ENCODE measurements around the gene STAT6. TPM values are rescaled to one million over a fixed set of nuclear protein-coding genes. Genes with fewer than 3 reads are reported as not detected.

STAT6 gene
- total RNA-seq, 1 experiment from 2014 or later = 44.4 TPM

DNA sequence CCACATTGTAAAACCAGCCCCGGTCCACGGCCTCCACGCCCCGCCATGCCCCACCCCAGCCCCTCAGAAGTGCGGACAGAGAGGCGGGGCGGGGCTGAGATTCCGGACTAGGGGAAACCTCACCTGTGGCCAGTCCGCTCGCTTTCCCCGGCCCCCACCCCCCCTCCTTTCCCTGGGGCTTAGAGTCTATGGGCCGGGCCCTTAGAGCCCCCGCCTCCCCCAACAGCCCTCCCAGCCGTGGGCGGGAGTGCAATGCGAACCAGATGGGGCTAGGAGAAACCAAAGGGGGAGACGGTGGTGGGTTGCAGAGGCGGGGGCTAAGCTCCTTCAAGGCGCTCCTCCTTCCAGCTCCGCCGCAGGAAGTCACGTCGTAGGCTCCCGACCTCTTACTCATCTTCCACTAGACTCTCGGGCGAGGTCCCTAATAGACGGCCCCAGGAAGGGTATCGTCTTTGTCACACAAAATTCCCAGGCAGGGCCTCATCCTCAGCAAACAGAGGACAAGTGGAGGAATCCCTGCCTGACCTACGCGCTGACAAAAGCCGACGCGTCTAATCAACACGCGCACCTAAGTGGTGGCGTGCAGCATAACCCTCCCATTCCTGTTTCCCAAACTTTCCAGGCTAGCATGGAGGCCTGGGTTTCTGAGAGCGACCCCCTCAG, 23.3 kb downstream of the STAT6 start:
- Histone ChIP-seq H2BK15ac (ENCODE audit: low read depth, low read length) (no peak overlapping the region), H4K5ac (ENCODE audit: insufficient read length, low read depth, low read length) (no peak overlapping the region), H3K27ac (ENCODE audit: insufficient read length, low read depth, low read length) (peak overlapping the region; percentile 27), H3K79me2 (ENCODE audit: insufficient read depth, low read length) (no peaks in the 10 kb centered on the region; the same call in 1 of the 2 replicates), H4K91ac (ENCODE audit: insufficient read length, low read depth, low read length) (no peak overlapping the region), H4K8ac (replicated peaks; ENCODE audit: insufficient read length, low read depth, low read length) (no peak overlapping the region), H2BK12ac (ENCODE audit: insufficient read length, low read depth, low read length) (no peak overlapping the region), H2AK5ac (ENCODE audit: insufficient read length, low read length) (no peak overlapping the region), H3K4ac (ENCODE audit: low read depth, low read length) (no peak overlapping the region), H3K4me1 (ENCODE audit: insufficient read depth, low read length) (no peaks in the 10 kb centered on the region), H3K9me3 (ENCODE audit: control insufficient read depth, low read depth, low read length) (no peaks in the 10 kb centered on the region), H3K4me2 (ENCODE audit: insufficient read depth, insufficient read length, low read length) (peak overlapping the region; percentile 63), H3K18ac (ENCODE audit: insufficient read length, low read depth, low read length) (peak overlapping the region; percentile 12), H3K23ac (ENCODE audit: insufficient read length, low read depth, low read length) (no peak overlapping the region), H3T11ph (ENCODE audit: low read length) (no peak overlapping the region), H2AFZ (ENCODE audit: low read length) (no peak overlapping the region), H2BK5ac (ENCODE audit: insufficient read length, low read length) (no peak overlapping the region), H4K20me1 (ENCODE audit: control insufficient read depth, insufficient read depth, insufficient read length) (no peaks in the 10 kb centered on the region), H3K23me2 (ENCODE audit: insufficient read length, low read depth, low read length, poor library complexity, severe bottlenecking) (peaks cover 9% of the 10 kb centered on the region), H3K56ac (ENCODE audit: insufficient read length, low read depth, low read length) (no peak overlapping the region), H3K14ac (ENCODE audit: insufficient read depth, low read length) (peak overlapping the region; percentile 7; the same call in 1 of the 2 replicates), H3K27me3 (ENCODE audit: insufficient read depth, low read length) (no peaks in the 10 kb centered on the region), H2BK120ac (ENCODE audit: low read depth, low read length, poor library complexity, severe bottlenecking) (no peak overlapping the region), H3K79me1 (ENCODE audit: insufficient read depth, low read depth, low read length, poor library complexity, severe bottlenecking) (no peaks in the 10 kb centered on the region), H2BK20ac (ENCODE audit: low read depth, low read length, poor library complexity, severe bottlenecking) (no peak overlapping the region), H3K9ac (ENCODE audit: extremely low read depth, insufficient read length, low read length) (peak overlapping the region; percentile 5)
- peaks cover 9 to 29% (median 28%) of the 10 kb centered on the region in 3 experiments for H3K36me3 Mint-ChIP-seq (ENCODE audit: insufficient read depth in 1 of 3, low read depth in 3 of 3)
- peak overlapping the region; percentile 97 to 100 (median 98) for H3K27ac Mint-ChIP-seq
- no peaks in the 10 kb centered on the region; a peak in 1 of 5 replicates for H3K9me3 Mint-ChIP-seq
- H3K4me1 Mint-ChIP-seq = peaks cover 41 to 47% of the 10 kb centered on the region in 2 experiments
- TF ChIP-seq, protein P1, sequence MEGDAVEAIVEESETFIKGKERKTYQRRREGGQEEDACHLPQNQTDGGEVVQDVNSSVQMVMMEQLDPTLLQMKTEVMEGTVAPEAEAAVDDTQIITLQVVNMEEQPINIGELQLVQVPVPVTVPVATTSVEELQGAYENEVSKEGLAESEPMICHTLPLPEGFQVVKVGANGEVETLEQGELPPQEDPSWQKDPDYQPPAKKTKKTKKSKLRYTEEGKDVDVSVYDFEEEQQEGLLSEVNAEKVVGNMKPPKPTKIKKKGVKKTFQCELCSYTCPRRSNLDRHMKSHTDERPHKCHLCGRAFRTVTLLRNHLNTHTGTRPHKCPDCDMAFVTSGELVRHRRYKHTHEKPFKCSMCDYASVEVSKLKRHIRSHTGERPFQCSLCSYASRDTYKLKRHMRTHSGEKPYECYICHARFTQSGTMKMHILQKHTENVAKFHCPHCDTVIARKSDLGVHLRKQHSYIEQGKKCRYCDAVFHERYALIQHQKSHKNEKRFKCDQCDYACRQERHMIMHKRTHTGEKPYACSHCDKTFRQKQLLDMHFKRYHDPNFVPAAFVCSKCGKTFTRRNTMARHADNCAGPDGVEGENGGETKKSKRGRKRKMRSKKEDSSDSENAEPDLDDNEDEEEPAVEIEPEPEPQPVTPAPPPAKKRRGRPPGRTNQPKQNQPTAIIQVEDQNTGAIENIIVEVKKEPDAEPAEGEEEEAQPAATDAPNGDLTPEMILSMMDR (conservative IDR thresholded peaks at IDR 0.05) = no peak
- no peaks in the 10 kb centered on the region for H3K27me3 Mint-ChIP-seq (ENCODE audit: low read depth)
- H3K4me3 Mint-ChIP-seq = peak overlapping the region; percentile 79 to 91
- whole genome bisulfite sequencing (ENCODE audit: extremely low coverage, insufficient read length, low lambda C conversion rate) = no CpG with 5 or more reads among the region's 37 CpGs
- peak; percentile 98 for DNase-seq
